ENCODE data around the gene CHST13. TPM values are rescaled to one million over a fixed set of nuclear protein-coding genes. Genes with fewer than 3 reads are reported as not detected.

CHST13 gene
- total and polyA plus RNA-seq, 2 of the 4 experiments (the other 2 are of a cell fraction): not detected

DNA sequence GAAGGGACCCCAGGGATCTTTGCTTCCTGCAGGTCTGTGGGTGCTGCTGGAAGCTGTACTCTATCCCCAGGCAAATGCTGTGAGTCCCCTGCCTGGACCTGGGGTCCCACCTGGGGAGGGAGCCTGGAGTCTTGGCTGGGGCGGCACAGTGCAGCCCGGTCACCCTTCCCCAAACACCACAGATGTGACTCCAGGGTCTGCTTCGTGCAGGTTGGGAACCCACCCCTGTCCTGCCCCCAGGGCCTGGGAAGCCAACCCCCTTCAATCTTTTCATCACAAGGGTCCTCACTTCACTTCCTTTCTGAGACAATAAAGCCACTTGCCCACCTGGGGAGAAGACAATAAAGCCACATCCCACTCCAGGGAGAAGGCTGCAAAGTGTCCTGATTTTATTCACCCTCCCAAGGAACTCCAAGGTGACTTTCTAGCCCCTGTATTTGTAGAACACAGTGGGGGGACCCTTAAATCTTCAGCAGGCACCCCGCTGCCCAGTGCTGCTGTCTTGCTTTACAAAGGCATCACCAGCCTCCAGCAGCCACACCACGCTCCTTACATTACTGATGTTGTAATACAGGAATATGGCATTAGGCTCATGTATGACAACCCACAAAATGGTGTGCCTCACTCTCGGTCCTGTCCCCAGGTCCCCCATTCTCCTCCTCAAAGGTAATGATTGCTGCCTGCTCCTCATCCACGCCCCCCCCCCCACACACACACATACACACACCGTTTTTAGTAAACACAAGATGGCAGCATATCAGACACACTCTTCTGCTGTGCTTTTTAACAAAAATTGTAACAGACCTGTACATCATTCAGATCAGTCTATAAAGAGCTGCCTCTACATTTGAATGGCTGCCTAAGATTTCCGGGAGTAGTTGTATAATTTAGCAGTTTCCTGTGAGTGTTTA, 24.9 kb downstream of the CHST13 start:
- no peak overlapping the region for H2BK15ac ChIP-seq (ENCODE audit: low read depth, low read length)
- no peak overlapping the region for H3K9ac ChIP-seq (ENCODE audit: low read depth, low read length)
- TF ChIP-seq POLR2A (IDR thresholded peaks at IDR 0.05; ENCODE audit: low read depth, low read length) (no peak), MAFK (IDR thresholded peaks at IDR 0.05; ENCODE audit: low read depth, low read length) (no peak), CHD1 (IDR thresholded peaks at IDR 0.05; ENCODE audit: low read depth, low read length) (no peak), SMC3 (IDR thresholded peaks at IDR 0.05; ENCODE audit: low read depth, low read length) (no peak), CEBPB (IDR thresholded peaks at IDR 0.05; ENCODE audit: low read depth, low read length) (no peak), RCOR1 (IDR thresholded peaks at IDR 0.05; ENCODE audit: insufficient replicate concordance, low read length) (no peak), FOS (IDR thresholded peaks at IDR 0.05; ENCODE audit: low read depth, low read length) (no peak), USF2 (IDR thresholded peaks at IDR 0.05; ENCODE audit: low read depth, low read length) (no peak)
- ATAC-seq (ENCODE audit: low read depth): no peak
- no peak overlapping the region for H4K5ac ChIP-seq (ENCODE audit: low read depth, low read length)
- H4K8ac ChIP-seq (ENCODE audit: low read depth in 2 of 2, low read length in 2 of 2): no peak overlapping the region
- ChIA-PET POLR2A (ENCODE audit: unreplicated experiment) (no interaction called here), CTCF (no interaction called here)
- BruUV-seq (replicated peaks): no TSS peak
- WGBS, 2 experiments (ENCODE audit: extremely low coverage in 2 of 2, insufficient read length in 1 of 2): 31% methylated on average over 2 of the region's 9 CpGs; no CpG with 5 or more reads in 1 of the 2 experiments
- H2AK5ac ChIP-seq (ENCODE audit: low read depth, low read length): no peak overlapping the region
- H3K14ac ChIP-seq (replicated peaks; ENCODE audit: low read depth, low read length): no peak overlapping the region
- no peak overlapping the region for H4K91ac ChIP-seq (ENCODE audit: insufficient read depth, low read depth, low read length)
- H3K79me1 ChIP-seq (ENCODE audit: low read depth in 1 of 2, low read length in 2 of 2): no peaks in the 10 kb centered on the region
- H2BK120ac ChIP-seq (ENCODE audit: low read depth, low read length): no peak overlapping the region
- H2AFZ ChIP-seq (replicated peaks; ENCODE audit: low read length, poor library complexity): no peak overlapping the region
- no peak overlapping the region for H3K23ac ChIP-seq (ENCODE audit: low read depth, low read length)
- H3K36me3 ChIP-seq (ENCODE audit: control insufficient read depth, insufficient read depth, low read length): no peaks in the 10 kb centered on the region
- H3K9me3 ChIP-seq (ENCODE audit: control insufficient read depth, insufficient read depth, low read length): no peaks in the 10 kb centered on the region
- no peak overlapping the region for H2BK20ac ChIP-seq (ENCODE audit: low read depth, low read length)
- no peaks in the 10 kb centered on the region for H3K9me1 ChIP-seq (ENCODE audit: insufficient read depth, low read length)
- H3K4ac ChIP-seq (ENCODE audit: low read depth, low read length): no peak overlapping the region
- no peaks in the 10 kb centered on the region for H4K20me1 ChIP-seq (ENCODE audit: insufficient read depth, low read length)
- H2BK5ac ChIP-seq (ENCODE audit: low read depth, low read length, poor library complexity, severe bottlenecking): no peak overlapping the region
- H3K27ac ChIP-seq (ENCODE audit: insufficient read depth, low read length): no peak overlapping the region
- DNase-seq: no peak
- H2AK9ac ChIP-seq (replicated peaks; ENCODE audit: low read depth, low read length, poor library complexity): no peak overlapping the region
- no peak overlapping the region for H3K56ac ChIP-seq (ENCODE audit: extremely low read depth, insufficient read depth, low read length)
- H3K27me3 ChIP-seq (ENCODE audit: control insufficient read depth, insufficient read depth, low read length): peaks cover 39% of the 10 kb centered on the region
- intact Hi-C loops (cut with micrococcal nuclease) (no loop called here), in situ Hi-C loops (cut with MboI; ENCODE audit: low sequenced_read_pairs) (no loop called here), dilution Hi-C loops (cut with HindIII; ENCODE audit: low sequenced_read_pairs, unreplicated experiment) (no loop called here)
- H3K18ac ChIP-seq (ENCODE audit: low read depth, low read length): no peak overlapping the region
- H3K4me3 ChIP-seq (ENCODE audit: insufficient read depth, low read depth, low read length): no peak overlapping the region
- no peaks in the 10 kb centered on the region for H3K4me1 ChIP-seq (ENCODE audit: control insufficient read depth, insufficient read depth, low read length)
- H3K4me2 ChIP-seq (ENCODE audit: low read depth, low read length): no peak overlapping the region
